Measurements from ENCODE around the gene CAPNS2.

The CAPNS2 gene

GRCh38 chr16:55569025-55569424, 2.5 kb downstream of the CAPNS2 start:
- Histone ChIP-seq H3K27me3 (ENCODE audit: control insufficient read depth in 1 of 2, insufficient read depth in 2 of 2, low read length in 2 of 2) (no peaks in the 10 kb centered on the region), H3K4me1 (ENCODE audit: insufficient read depth, low read length) (peaks cover 12% of the 10 kb centered on the region), H3K9me3 (ENCODE audit: low read length) (no peaks in the 10 kb centered on the region), H3K27ac (ENCODE audit: low read depth, low read length) (no peak overlapping the region), H3K4me3 (ENCODE audit: low read depth in 1 of 2, low read length in 2 of 2) (no peak overlapping the region), H3K9ac (ENCODE audit: low read length) (no peak overlapping the region), H3K36me3 (ENCODE audit: insufficient read depth, low read length) (no peaks in the 10 kb centered on the region)

- H3K9ac ChIP-seq (ENCODE audit: low read length): no peak overlapping the region
- H3K4me1 ChIP-seq (ENCODE audit: insufficient read depth, low read length): peaks cover 19% of the 10 kb centered on the region
- H3K4me3 ChIP-seq (ENCODE audit: low read depth in 1 of 2, low read length in 2 of 2): no peak overlapping the region
- no peaks in the 10 kb centered on the region for H3K36me3 ChIP-seq (ENCODE audit: insufficient read depth, low read length)
- no peak overlapping the region for H3K27ac ChIP-seq (ENCODE audit: low read depth, low read length)
- no peaks in the 10 kb centered on the region for H3K9me3 ChIP-seq (ENCODE audit: low read length)
- H3K27me3 ChIP-seq (ENCODE audit: control insufficient read depth in 1 of 2, insufficient read depth in 2 of 2, low read length in 2 of 2): no peaks in the 10 kb centered on the region
Observed at GRCh38 chr16:55570159-55570558, 3.7 kb downstream of the CAPNS2 start.

- Histone ChIP-seq H3K9me3 (ENCODE audit: low read length) (no peaks in the 10 kb centered on the region), H3K4me1 (ENCODE audit: insufficient read depth, low read length) (peaks cover 31% of the 10 kb centered on the region), H3K27ac (ENCODE audit: low read depth, low read length) (no peak overlapping the region), H3K36me3 (ENCODE audit: insufficient read depth, low read length) (no peaks in the 10 kb centered on the region), H3K9ac (ENCODE audit: low read length) (no peak overlapping the region), H3K27me3 (ENCODE audit: control insufficient read depth in 1 of 2, insufficient read depth in 2 of 2, low read length in 2 of 2) (no peaks in the 10 kb centered on the region), H3K4me3 (ENCODE audit: low read depth in 1 of 2, low read length in 2 of 2) (no peak overlapping the region)
Observed at GRCh38 chr16:55571191-55571897, 4.9 kb downstream of the CAPNS2 start.

GRCh38 chr16:55572439-55572838, 6.0 kb downstream of the CAPNS2 start:
- H3K27ac ChIP-seq (ENCODE audit: low read depth, low read length): no peak overlapping the region

GRCh38 chr16:55574811-55575210, 8.3 kb downstream of the CAPNS2 start:
- Histone ChIP-seq H3K27me3 (ENCODE audit: control insufficient read depth in 1 of 2, insufficient read depth in 2 of 2, low read length in 2 of 2) (no peaks in the 10 kb centered on the region), H3K4me1 (ENCODE audit: insufficient read depth, low read length) (peaks cover 26% of the 10 kb centered on the region), H3K9me3 (ENCODE audit: low read length) (no peaks in the 10 kb centered on the region), H3K27ac (ENCODE audit: low read depth, low read length) (no peak overlapping the region), H3K9ac (ENCODE audit: low read length) (no peak overlapping the region), H3K36me3 (ENCODE audit: insufficient read depth, low read length) (no peaks in the 10 kb centered on the region), H3K4me3 (ENCODE audit: low read depth in 1 of 2, low read length in 2 of 2) (no peak overlapping the region)

More at GRCh38 chr16:55572439-55572838, 6.0 kb downstream of the CAPNS2 start:
- no peaks in the 10 kb centered on the region for H3K27me3 ChIP-seq (ENCODE audit: control insufficient read depth in 1 of 2, insufficient read depth in 2 of 2, low read length in 2 of 2)
- no peak overlapping the region for H3K9ac ChIP-seq (ENCODE audit: low read length)
- no peaks in the 10 kb centered on the region for H3K36me3 ChIP-seq (ENCODE audit: insufficient read depth, low read length)
- H3K4me1 ChIP-seq (ENCODE audit: insufficient read depth, low read length): peaks cover 39% of the 10 kb centered on the region
- H3K4me3 ChIP-seq (ENCODE audit: low read depth in 1 of 2, low read length in 2 of 2): no peak overlapping the region
- H3K9me3 ChIP-seq (ENCODE audit: low read length): no peaks in the 10 kb centered on the region

GRCh38 chr16:55575496-55575895, 9.0 kb downstream of the CAPNS2 start:
- H3K9me3 ChIP-seq (ENCODE audit: low read length): no peaks in the 10 kb centered on the region
- no peak overlapping the region for H3K27ac ChIP-seq (ENCODE audit: low read depth, low read length)
- no peaks in the 10 kb centered on the region for H3K36me3 ChIP-seq (ENCODE audit: insufficient read depth, low read length)
- H3K27me3 ChIP-seq (ENCODE audit: control insufficient read depth in 1 of 2, insufficient read depth in 2 of 2, low read length in 2 of 2): no peaks in the 10 kb centered on the region
- H3K4me1 ChIP-seq (ENCODE audit: insufficient read depth, low read length): peaks cover 26% of the 10 kb centered on the region
- no peak overlapping the region for H3K4me3 ChIP-seq (ENCODE audit: low read depth in 1 of 2, low read length in 2 of 2)
- no peak overlapping the region for H3K9ac ChIP-seq (ENCODE audit: low read length)

- Histone ChIP-seq H3K27ac (ENCODE audit: low read depth, low read length) (no peak overlapping the region), H3K4me1 (ENCODE audit: insufficient read depth, low read length) (peaks cover 26% of the 10 kb centered on the region)
Observed at GRCh38 chr16:55576384-55576783, 9.9 kb downstream of the CAPNS2 start.

GRCh38 chr16:55577887-55578286, 11.4 kb downstream of the CAPNS2 start:
- no peaks in the 10 kb centered on the region for H3K36me3 ChIP-seq (ENCODE audit: insufficient read depth, low read length)
- no peak overlapping the region for H3K4me3 ChIP-seq (ENCODE audit: low read depth in 1 of 2, low read length in 2 of 2)

More at GRCh38 chr16:55576384-55576783, 9.9 kb downstream of the CAPNS2 start:
- Histone ChIP-seq H3K9me3 (ENCODE audit: low read length) (no peaks in the 10 kb centered on the region), H3K4me3 (ENCODE audit: low read depth in 1 of 2, low read length in 2 of 2) (no peak overlapping the region), H3K9ac (ENCODE audit: low read length) (no peak overlapping the region), H3K27me3 (ENCODE audit: control insufficient read depth in 1 of 2, insufficient read depth in 2 of 2, low read length in 2 of 2) (no peaks in the 10 kb centered on the region), H3K36me3 (ENCODE audit: insufficient read depth, low read length) (no peaks in the 10 kb centered on the region)

GRCh38 chr16:55585631-55586030, 19.1 kb downstream of the CAPNS2 start:
- no peak overlapping the region for H3K9ac ChIP-seq (ENCODE audit: low read length)
- no peaks in the 10 kb centered on the region for H3K36me3 ChIP-seq (ENCODE audit: insufficient read depth, low read length)
- H3K4me1 ChIP-seq (ENCODE audit: insufficient read depth, low read length): no peaks in the 10 kb centered on the region
- H3K27ac ChIP-seq (ENCODE audit: low read depth, low read length): no peak overlapping the region
- H3K27me3 ChIP-seq (ENCODE audit: control insufficient read depth in 1 of 2, insufficient read depth in 2 of 2, low read length in 2 of 2): no peaks in the 10 kb centered on the region
- H3K9me3 ChIP-seq (ENCODE audit: low read length): peaks cover 3% of the 10 kb centered on the region
- H3K4me3 ChIP-seq (ENCODE audit: low read depth in 1 of 2, low read length in 2 of 2): no peak overlapping the region

More at GRCh38 chr16:55577887-55578286, 11.4 kb downstream of the CAPNS2 start:
- H3K9me3 ChIP-seq (ENCODE audit: low read length): no peaks in the 10 kb centered on the region
- no peak overlapping the region for H3K9ac ChIP-seq (ENCODE audit: low read length)
- H3K4me1 ChIP-seq (ENCODE audit: insufficient read depth, low read length): peaks cover 26% of the 10 kb centered on the region
- no peaks in the 10 kb centered on the region for H3K27me3 ChIP-seq (ENCODE audit: control insufficient read depth in 1 of 2, insufficient read depth in 2 of 2, low read length in 2 of 2)
- no peak overlapping the region for H3K27ac ChIP-seq (ENCODE audit: low read depth, low read length)

- Histone ChIP-seq H3K27ac (ENCODE audit: low read depth, low read length) (no peak overlapping the region), H3K36me3 (ENCODE audit: insufficient read depth, low read length) (no peaks in the 10 kb centered on the region), H3K9ac (ENCODE audit: low read length) (no peak overlapping the region), H3K4me3 (ENCODE audit: low read depth in 1 of 2, low read length in 2 of 2) (no peak overlapping the region), H3K9me3 (ENCODE audit: low read length) (peaks cover 3% of the 10 kb centered on the region), H3K27me3 (ENCODE audit: control insufficient read depth in 1 of 2, insufficient read depth in 2 of 2, low read length in 2 of 2) (no peaks in the 10 kb centered on the region), H3K4me1 (ENCODE audit: insufficient read depth, low read length) (no peaks in the 10 kb centered on the region)
Observed at GRCh38 chr16:55588799-55589198, 22.3 kb downstream of the CAPNS2 start.

GRCh38 chr16:55592306-55592705, 25.8 kb downstream of the CAPNS2 start:
- Histone ChIP-seq H3K9me3 (ENCODE audit: low read length) (no peaks in the 10 kb centered on the region), H3K4me3 (ENCODE audit: low read depth in 1 of 2, low read length in 2 of 2) (no peak overlapping the region), H3K9ac (ENCODE audit: low read length) (no peak overlapping the region), H3K27me3 (ENCODE audit: control insufficient read depth in 1 of 2, insufficient read depth in 2 of 2, low read length in 2 of 2) (no peaks in the 10 kb centered on the region), H3K27ac (ENCODE audit: low read depth, low read length) (no peak overlapping the region), H3K36me3 (ENCODE audit: insufficient read depth, low read length) (no peaks in the 10 kb centered on the region), H3K4me1 (ENCODE audit: insufficient read depth, low read length) (no peaks in the 10 kb centered on the region)

GRCh38 chr16:55597928-55598327, 31.4 kb downstream of the CAPNS2 start:
- no peaks in the 10 kb centered on the region for H3K27me3 ChIP-seq (ENCODE audit: control insufficient read depth in 1 of 2, insufficient read depth in 2 of 2, low read length in 2 of 2)
- no peaks in the 10 kb centered on the region for H3K4me1 ChIP-seq (ENCODE audit: insufficient read depth, low read length)
- no peaks in the 10 kb centered on the region for H3K9me3 ChIP-seq (ENCODE audit: low read length)
- no peak overlapping the region for H3K9ac ChIP-seq (ENCODE audit: low read length)
- H3K4me3 ChIP-seq (ENCODE audit: low read depth in 1 of 2, low read length in 2 of 2): no peak overlapping the region
- no peaks in the 10 kb centered on the region for H3K36me3 ChIP-seq (ENCODE audit: insufficient read depth, low read length)
- no peak overlapping the region for H3K27ac ChIP-seq (ENCODE audit: low read depth, low read length)

Data from muscle layer of colon (tissue), 2 donors.